H1 (cell line): ENCODE results near the gene PTPRR. TPM values are rescaled to one million over a fixed set of nuclear protein-coding genes. Genes with fewer than 3 reads are reported as not detected.

ENCODE experiments used
- CTCF ChIA-PET: fragments of 300-600 bp; sonication (Branson Sonifier 250); formaldehyde crosslinking; loops from one replicate; lab custom pipeline; 2021; ENCODE audit not compliant: partially characterized antibody; lab: Charles Lee
- POLR2A ChIA-PET: fragments of 300-600 bp; sonication (Branson Sonifier 250); formaldehyde crosslinking; loops from one replicate; lab custom pipeline; 2021; ENCODE audit warnings: inconsistent platforms; ENCODE audit not compliant: partially characterized antibody; lab: Charles Lee
- DNase-seq, 2 experiments: peaks; one replicate each; pipeline versions ENCODE4 v3.0.0 to v3.0.0-alpha.2; 2010 to 2022; ENCODE audit warnings: low spot score in 2 of 2, low read depth in 1 of 2, mixed read lengths in 1 of 2
- FAIRE-seq: peaks from 2 replicates; lab custom pipeline; 2011; peaks lifted over from hg19 to GRCh38; lab: Jason Lieb, UNC
- H2AFZ ChIP-seq: 2 replicates; pipeline ENCODE4 v1.8.1; 2012; ENCODE audit warnings: low read length, inconsistent platforms
- H2AK5ac ChIP-seq: 2 replicates; pipeline ENCODE4 v1.6.1; 2013; ENCODE audit warnings: low read depth, low read length
- H2BK120ac ChIP-seq: replicated peaks from 2 replicates; pipeline ENCODE3; 2013; ENCODE audit warnings: low read depth, low read length, inconsistent platforms
- H2BK12ac ChIP-seq: 2 replicates; pipeline ENCODE4 v1.6.1; 2013; ENCODE audit warnings: low read depth, low read length
- H2BK15ac ChIP-seq: 2 replicates; pipeline ENCODE4 v1.6.1; 2013; ENCODE audit warnings: low read length
- H2BK20ac ChIP-seq: 2 replicates; pipeline ENCODE4 v1.6.1; 2013; ENCODE audit warnings: low read length
- H2BK5ac ChIP-seq: 2 replicates; pipeline ENCODE4 v1.6.1; 2013; ENCODE audit warnings: low read depth, low read length
- H3K14ac ChIP-seq: 2 replicates; pipeline ENCODE4 v1.6.1; 2013; ENCODE audit warnings: inconsistent platforms; ENCODE audit not compliant: insufficient read length
- H3K18ac ChIP-seq: 2 replicates; pipeline ENCODE4 v1.6.1; 2013; ENCODE audit warnings: low read length; ENCODE audit errors: extremely low read depth
- H3K23ac ChIP-seq: 2 replicates; pipeline ENCODE4 v1.6.1; 2013; ENCODE audit warnings: inconsistent platforms; ENCODE audit not compliant: insufficient read length
- H3K23me2 ChIP-seq: 2 replicates; pipeline ENCODE4 v1.6.1; 2013; ENCODE audit warnings: low read depth, low read length
- H3K27ac ChIP-seq: 2 replicates; pipeline ENCODE4 v1.6.1; 2011; ENCODE audit warnings: low read depth, low read length, inconsistent platforms
- H3K27me3 ChIP-seq, 4 experiments: replicated peaks in 1 of 4; 1 replicate in 1 of 4; 2 replicates in 3 of 4; pipeline versions ENCODE4 v1.6.1 to v1.8.1; 2011 to 2013; ENCODE audit warnings: low read length in 3 of 4, mild to moderate bottlenecking in 3 of 4, inconsistent platforms in 2 of 4, mixed read lengths in 2 of 4, moderate library complexity in 1 of 4; ENCODE audit not compliant: control insufficient read depth in 3 of 4, insufficient read depth in 3 of 4; ENCODE audit errors: extremely low read depth in 1 of 4
- H3K36me3 ChIP-seq, 4 experiments: 2 replicates each; pipeline versions ENCODE4 v1.6.1 to v1.8.1; 2011 to 2013; ENCODE audit warnings: mild to moderate bottlenecking in 4 of 4, low read length in 3 of 4, moderate library complexity in 2 of 4, control low read depth in 1 of 4, inconsistent platforms in 1 of 4; ENCODE audit not compliant: insufficient read depth in 4 of 4, control insufficient read depth in 2 of 4
- H3K4ac ChIP-seq: replicated peaks from 2 replicates; pipeline ENCODE3; 2013; ENCODE audit warnings: low read length, low read depth, mixed read lengths, inconsistent platforms; ENCODE audit not compliant: insufficient read length
- H3K4me1 ChIP-seq, 4 experiments: replicated peaks in 1 of 4; 1 replicate in 1 of 4; 2 replicates in 3 of 4; pipeline versions ENCODE4 v1.6.1 to v1.8.1; 2011 to 2013; ENCODE audit warnings: low read length in 3 of 4, inconsistent platforms in 2 of 4, mixed read lengths in 1 of 4; ENCODE audit not compliant: insufficient read depth in 4 of 4, control insufficient read depth in 3 of 4
- H3K4me2 ChIP-seq, 2 experiments: 2 replicates each; pipeline versions ENCODE4 v1.6.1 to v1.8.1; 2011 to 2013; ENCODE audit warnings: low read depth in 2 of 2, low read length in 2 of 2, control low read depth in 1 of 2, inconsistent platforms in 1 of 2, mild to moderate bottlenecking in 1 of 2; ENCODE audit not compliant: insufficient read depth in 1 of 2
- H3K4me3 ChIP-seq, 4 experiments: fragments of 200-600, 300-600 bp in 1 of 4; sonication (generic), shearing (Covaris generic), sonication (Bioruptor Twin) in 1 of 4; 2 replicates each; pipeline versions ENCODE4 v1.5.1 to v1.8.1; 2011 to 2016; ENCODE audit warnings: low read length in 4 of 4, low read depth in 3 of 4, control low read depth in 2 of 4, inconsistent platforms in 2 of 4, mild to moderate bottlenecking in 2 of 4, mixed read lengths in 1 of 4, moderate library complexity in 1 of 4; ENCODE audit not compliant: insufficient read depth in 2 of 4; ENCODE audit errors: extremely low read depth in 1 of 4
- H3K56ac ChIP-seq: replicated peaks from 2 replicates; pipeline ENCODE3; 2013; ENCODE audit warnings: low read depth, mild to moderate bottlenecking, mixed read lengths, low read length, inconsistent platforms; ENCODE audit not compliant: insufficient read length
- H3K79me1 ChIP-seq: 2 replicates; pipeline ENCODE4 v1.6.1; 2013; ENCODE audit warnings: low read depth, low read length, control low read depth
- H3K79me2 ChIP-seq, 2 experiments: 2 replicates each; pipeline versions ENCODE4 v1.6.1 to v1.8.1; 2012 to 2013; ENCODE audit warnings: low read length in 2 of 2, mild to moderate bottlenecking in 2 of 2, inconsistent platforms in 1 of 2; ENCODE audit not compliant: insufficient read depth in 2 of 2, control insufficient read depth in 1 of 2
- H3K9ac ChIP-seq, 4 experiments: replicated peaks in 1 of 4; 1 replicate in 1 of 4; 2 replicates in 3 of 4; pipeline versions ENCODE4 v1.6.1 to v1.8.1; 2011 to 2013; ENCODE audit warnings: low read depth in 3 of 4, low read length in 3 of 4, control low read depth in 2 of 4, mild to moderate bottlenecking in 2 of 4, moderate library complexity in 2 of 4, inconsistent platforms in 1 of 4; ENCODE audit errors: extremely low read depth in 1 of 4
- H3K9me3 ChIP-seq, 2 experiments: 2 replicates each; pipeline versions ENCODE4 v1.6.1 to v1.8.1; 2012 to 2013; ENCODE audit warnings: mild to moderate bottlenecking in 2 of 2, moderate library complexity in 2 of 2, control low read depth in 1 of 2, inconsistent platforms in 1 of 2, low read depth in 1 of 2, low read length in 1 of 2, mixed read lengths in 1 of 2; ENCODE audit not compliant: insufficient read depth in 2 of 2
- H4K20me1 ChIP-seq, 2 experiments: replicated peaks in 1 of 2; 2 replicates each; pipeline versions ENCODE3 to v1.8.1; 2011 to 2013; ENCODE audit warnings: inconsistent platforms in 2 of 2, low read length in 2 of 2, mild to moderate bottlenecking in 1 of 2; ENCODE audit not compliant: insufficient read depth in 2 of 2, control insufficient read depth in 1 of 2
- H4K5ac ChIP-seq: 2 replicates; pipeline ENCODE4 v1.6.1; 2013; ENCODE audit warnings: low read length, low read depth, mixed read lengths, inconsistent platforms; ENCODE audit not compliant: insufficient read length
- H4K8ac ChIP-seq: 2 replicates; pipeline ENCODE4 v1.8.0; 2013; ENCODE audit warnings: mild to moderate bottlenecking, moderate library complexity, low read length, inconsistent platforms; ENCODE audit not compliant: insufficient read depth; ENCODE audit errors: extremely low read depth
- H4K91ac ChIP-seq: replicated peaks from 2 replicates; pipeline ENCODE3; 2013; ENCODE audit warnings: low read length, mixed read lengths, inconsistent platforms; ENCODE audit not compliant: insufficient read length
- EP300 ChIP-seq, 2 experiments: IDR thresholded peaks; 1 replicate in 1 of 2; 2 replicates in 1 of 2; pipeline ENCODE4 v1.6.1; 2011 to 2012; ENCODE audit warnings: low read depth in 2 of 2, low read length in 2 of 2, mild to moderate bottlenecking in 2 of 2, borderline replicate concordance in 1 of 2, inconsistent platforms in 1 of 2, moderate library complexity in 1 of 2
- FOSL1 ChIP-seq: IDR thresholded peaks from 2 replicates; pipeline ENCODE4 v1.6.1; 2011; ENCODE audit warnings: mild to moderate bottlenecking, low read depth, low read length, moderate library complexity; ENCODE audit not compliant: insufficient read depth
- GTF2F1 ChIP-seq: IDR thresholded peaks from 2 replicates; pipeline ENCODE4 v1.6.1; 2012; ENCODE audit warnings: low read depth, low read length, improper control_type of control experiment, borderline replicate concordance
- NANOG ChIP-seq: IDR thresholded peaks from 2 replicates; pipeline ENCODE4 v1.6.1; 2011; ENCODE audit warnings: low read length, low read depth, mild to moderate bottlenecking, inconsistent platforms; ENCODE audit not compliant: insufficient read depth, poor library complexity, severe bottlenecking
- POLR2AphosphoS5 ChIP-seq: IDR thresholded peaks from 2 replicates; pipeline ENCODE4 v1.6.1; 2011; ENCODE audit warnings: low read depth, low read length
- SAP30 ChIP-seq: fragments of 300-600 bp; sonication (generic); IDR thresholded peaks from 2 replicates; pipeline ENCODE4 v1.7.1; 2012; ENCODE audit warnings: low read length, moderate library complexity, mild to moderate bottlenecking, inconsistent platforms; ENCODE audit not compliant: insufficient read depth, insufficient replicate concordance
- SIN3A ChIP-seq, 2 experiments: IDR thresholded peaks in 1 of 2; conservative IDR thresholded peaks in 1 of 2; 2 replicates each; pipeline ENCODE4 v1.6.1; 2011 to 2012; ENCODE audit warnings: low read length in 2 of 2, improper control_type of control experiment in 1 of 2, low read depth in 1 of 2, mild to moderate bottlenecking in 1 of 2
- WGBS, 2 experiments: shearing (Covaris generic) in 1 of 2; methylation state at CpG; one replicate each; pipeline versions ENCODE4 v1.1.6 to v1.1.7; 2013 to 2015; ENCODE audit warnings: low lambda C conversion rate in 2 of 2, mixed read lengths in 2 of 2, inconsistent platforms in 1 of 2, low coverage in 1 of 2, missing lambda C conversion rate in 1 of 2; ENCODE audit not compliant: insufficient replicate concordance in 2 of 2, insufficient coverage in 1 of 2, insufficient read length in 1 of 2; ENCODE audit errors: extremely low coverage in 1 of 2, missing lambda C conversion rate in 1 of 2; 5-methylcytosine and 5-hydroxymethylcytosine counted together
- polyA plus RNA-seq, 7 experiments: library from polyadenylated mRNA; depleted of rRNA in 3 of 7; stranded (reverse) in 5 of 7; unstranded in 2 of 7; fragments of >200 nt in 5 of 7; fragments of 200-250 nt in 2 of 7; gene quantifications; 1 replicate in 5 of 7; 2 replicates in 1 of 7; 4 replicates in 1 of 7; pipeline versions ENCODE4 v1.2.1 to v1.2.3, GENCODE V29; 2011 to 2013; ENCODE audit warnings: missing spikeins in 2 of 7, mixed read lengths in 2 of 7
- total RNA-seq: library from RNA; stranded (reverse); fragmentation: NEBNext Ultra II Directional; extraction: Animal tissue kit (Norgen Biotek cat#: 25700); gene quantifications from 2 replicates; pipeline ENCODE4 v1.2.1, GENCODE V29; 2021

PTPRR gene
- total and polyA plus RNA-seq, 2 of the 8 experiments (the other 6 are each of a cell fraction or from before 2014, with no cell fraction given): 0.07 to 0.35 TPM

DNA sequence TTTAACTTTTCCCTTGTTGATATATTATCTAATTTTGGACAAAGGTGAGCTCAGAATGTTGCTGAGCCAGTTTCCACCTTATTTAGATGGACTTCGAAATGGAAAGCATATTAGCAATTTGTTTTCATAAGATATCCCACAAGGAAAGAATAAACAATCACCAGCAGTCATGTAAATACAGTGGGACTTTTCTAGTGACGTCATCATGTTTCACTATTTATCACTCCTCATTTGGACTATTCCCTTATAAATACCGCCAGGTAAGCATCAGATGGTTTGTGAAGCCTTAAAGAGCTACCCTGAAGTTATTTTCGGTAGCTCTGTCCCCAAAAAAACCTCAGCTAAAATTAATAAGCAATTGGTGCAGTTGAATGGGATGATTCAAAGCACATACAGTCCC lies 110.7 kb downstream of the PTPRR start:
- no peaks in the 10 kb centered on the region for H3K23me2 ChIP-seq
- no peak overlapping the region for H2BK15ac ChIP-seq
- H4K91ac ChIP-seq: no peak overlapping the region
- H3K36me3 ChIP-seq: no peaks in the 10 kb centered on the region
- H3K56ac ChIP-seq: no peak overlapping the region
- no peak overlapping the region for H3K4ac ChIP-seq
- H3K27me3 ChIP-seq: no peaks in the 10 kb centered on the region
- H3K4me1 ChIP-seq: peaks cover 0 to 15% (median 3%) of the 10 kb centered on the region in 4 experiments; a peak in 3 of 7 replicates
- H3K23ac ChIP-seq: no peak overlapping the region
- ChIA-PET CTCF (no interaction called here), POLR2A (no interaction called here)
- no peak overlapping the region for H3K18ac ChIP-seq
- no peak overlapping the region for H2BK12ac ChIP-seq
- TF ChIP-seq GTF2F1: no peak
- TF ChIP-seq NANOG: no peak
- TF ChIP-seq EP300 (IDR thresholded peaks at IDR 0.05; ENCODE audit: borderline replicate concordance in 1 of 2, low read depth in 2 of 2, low read length in 2 of 2): no peak
- no peak for TF ChIP-seq POLR2AphosphoS5
- TF ChIP-seq FOSL1: no peak
- no peak for TF ChIP-seq SIN3A (conservative IDR thresholded peaks at IDR 0.05 in 1 of 2, IDR thresholded peaks at IDR 0.05 in 1 of 2; ENCODE audit: low read depth in 1 of 2, low read length in 2 of 2)
- TF ChIP-seq SAP30: no peak
- no peak overlapping the region for H3K4me2 ChIP-seq
- no peak overlapping the region for H3K9ac ChIP-seq
- 80% methylated on average over 4 of the region's 4 CpGs; no CpG with 5 or more reads in 1 of the 2 experiments for WGBS, 2 experiments
- H2AFZ ChIP-seq: no peak overlapping the region
- no peaks in the 10 kb centered on the region for H3K79me1 ChIP-seq
- no peak overlapping the region for H4K8ac ChIP-seq
- no peaks in the 10 kb centered on the region for H3K9me3 ChIP-seq
- peak overlapping the region; percentile 33 for H2BK120ac ChIP-seq
- no peaks in the 10 kb centered on the region for H4K20me1 ChIP-seq
- no peak overlapping the region for H2BK5ac ChIP-seq
- H2BK20ac ChIP-seq: no peak overlapping the region
- FAIRE-seq: no peak
- no peak overlapping the region for H3K4me3 ChIP-seq
- H3K27ac ChIP-seq: no peak overlapping the region
- DNase-seq: no peak
- H2AK5ac ChIP-seq: no peak overlapping the region
- no peaks in the 10 kb centered on the region for H3K79me2 ChIP-seq
- H3K14ac ChIP-seq: no peak overlapping the region
- H4K5ac ChIP-seq: no peak overlapping the region
